ENCODE data around the gene SNRPE. TPM values are rescaled to one million over a fixed set of nuclear protein-coding genes. Genes with fewer than 3 reads are reported as not detected.
A peak's percentile ranks its signal among the peaks of the same experiment; 100 is the strongest.

The SNRPE gene
- total RNA-seq, 1 experiment from 2014 or later, result 167 TPM

DNA sequence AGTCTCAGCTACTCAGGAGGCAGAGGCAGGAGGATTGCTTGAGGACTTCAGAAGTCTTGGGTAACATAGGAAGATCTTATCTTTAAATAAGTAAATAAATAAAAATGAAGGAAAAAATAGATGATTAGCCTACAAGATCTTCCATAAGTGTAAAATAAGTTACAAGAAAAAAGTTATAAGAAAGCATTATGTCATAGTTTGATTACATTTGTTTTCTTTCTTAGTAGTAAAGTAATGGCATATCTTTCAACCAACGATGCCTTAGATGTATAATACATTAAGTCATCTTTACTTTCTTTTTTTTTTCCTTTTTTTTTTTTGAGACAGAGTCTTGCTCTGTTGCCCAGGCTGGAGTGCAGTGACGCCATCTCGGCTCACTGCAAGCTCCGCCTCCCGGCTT lies 46.5 kb downstream of the SNRPE start:
- no TSS peak for BruUV-seq (replicated peaks)
- peak overlapping the region; percentile 54; the same call in 1 of the 2 replicates for H3K27ac ChIP-seq (ENCODE audit: low read length)
- ChIA-PET CTCF (no interaction called here), POLR2A (ENCODE audit: unreplicated experiment) (no interaction called here)
- H3K4me2 ChIP-seq (ENCODE audit: low read length), result peak overlapping the region; percentile 55; the same call in 1 of the 2 replicates
- H3K9me3 ChIP-seq (ENCODE audit: low read length), result no peaks in the 10 kb centered on the region
- intact Hi-C loops (cut with micrococcal nuclease), result loop anchor here (1.0 to 2.0 kb wide), 2 partner anchors 37 to 219 kb away; no protein-coding TSS in a partner anchor
- H3K9ac ChIP-seq (ENCODE audit: low read length), result no peak overlapping the region
- H3K9me2 ChIP-seq (replicated peaks; ENCODE audit: low read length), result no peaks in the 10 kb centered on the region; the same call in 1 of the 2 replicates
- DNase-seq (peak; percentile 17), ATAC-seq (0 out of 2 replicates have a peak, but pooled peaks have one; percentile 5)
- no peaks in the 10 kb centered on the region for H3K27me3 ChIP-seq (ENCODE audit: low read length)
- peaks cover 10% of the 10 kb centered on the region for H3F3A ChIP-seq (ENCODE audit: low read length, unreplicated experiment)
- H3K36me3 ChIP-seq (ENCODE audit: low read depth, low read length), result no peaks in the 10 kb centered on the region
- no peak overlapping the region for H2AFZ ChIP-seq (ENCODE audit: low read length)
- H3K4me3 ChIP-seq (ENCODE audit: low read length), result no peak overlapping the region
- H3K4me1 ChIP-seq (ENCODE audit: insufficient read depth, low read length), result peaks cover 27% of the 10 kb centered on the region
- TF ChIP-seq EZH2 (IDR thresholded peaks at IDR 0.05; ENCODE audit: low read length, unreplicated experiment), result no peak
- TF ChIP-seq, protein P1, sequence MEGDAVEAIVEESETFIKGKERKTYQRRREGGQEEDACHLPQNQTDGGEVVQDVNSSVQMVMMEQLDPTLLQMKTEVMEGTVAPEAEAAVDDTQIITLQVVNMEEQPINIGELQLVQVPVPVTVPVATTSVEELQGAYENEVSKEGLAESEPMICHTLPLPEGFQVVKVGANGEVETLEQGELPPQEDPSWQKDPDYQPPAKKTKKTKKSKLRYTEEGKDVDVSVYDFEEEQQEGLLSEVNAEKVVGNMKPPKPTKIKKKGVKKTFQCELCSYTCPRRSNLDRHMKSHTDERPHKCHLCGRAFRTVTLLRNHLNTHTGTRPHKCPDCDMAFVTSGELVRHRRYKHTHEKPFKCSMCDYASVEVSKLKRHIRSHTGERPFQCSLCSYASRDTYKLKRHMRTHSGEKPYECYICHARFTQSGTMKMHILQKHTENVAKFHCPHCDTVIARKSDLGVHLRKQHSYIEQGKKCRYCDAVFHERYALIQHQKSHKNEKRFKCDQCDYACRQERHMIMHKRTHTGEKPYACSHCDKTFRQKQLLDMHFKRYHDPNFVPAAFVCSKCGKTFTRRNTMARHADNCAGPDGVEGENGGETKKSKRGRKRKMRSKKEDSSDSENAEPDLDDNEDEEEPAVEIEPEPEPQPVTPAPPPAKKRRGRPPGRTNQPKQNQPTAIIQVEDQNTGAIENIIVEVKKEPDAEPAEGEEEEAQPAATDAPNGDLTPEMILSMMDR (conservative IDR thresholded peaks at IDR 0.05; ENCODE audit: low read depth, low read length), result no peak
- no peak for TF ChIP-seq EZH2phosphoT487 (IDR thresholded peaks at IDR 0.05; ENCODE audit: borderline replicate concordance, low read length)
- H4K20me1 ChIP-seq (ENCODE audit: low read length), result no peaks in the 10 kb centered on the region
- no peaks in the 10 kb centered on the region for H3K79me2 ChIP-seq (ENCODE audit: low read length)

- Histone ChIP-seq H3K9me2 (replicated peaks; ENCODE audit: low read length) (no peaks in the 10 kb centered on the region), H3K4me1 (ENCODE audit: insufficient read depth, low read length) (peaks cover 29% of the 10 kb centered on the region), H3K27ac (ENCODE audit: low read length) (no peak overlapping the region), H4K20me1 (ENCODE audit: low read length) (no peaks in the 10 kb centered on the region), H3K27me3 (ENCODE audit: low read length) (no peaks in the 10 kb centered on the region), H3F3A (ENCODE audit: low read length, unreplicated experiment) (peaks cover 5% of the 10 kb centered on the region), H3K79me2 (ENCODE audit: low read length) (no peaks in the 10 kb centered on the region), H3K4me2 (ENCODE audit: low read length) (no peak overlapping the region), H3K9ac (ENCODE audit: low read length) (no peak overlapping the region), H2AFZ (ENCODE audit: low read length) (no peak overlapping the region), H3K9me3 (ENCODE audit: low read length) (no peaks in the 10 kb centered on the region), H3K4me3 (ENCODE audit: low read length) (no peak overlapping the region), H3K36me3 (ENCODE audit: low read depth, low read length) (no peaks in the 10 kb centered on the region)
- intact Hi-C loops (cut with micrococcal nuclease), result no loop called here
- TF ChIP-seq, protein P1 (conservative IDR thresholded peaks at IDR 0.05; ENCODE audit: low read depth, low read length), result no peak
- CTCF ChIA-PET, result no interaction called here
- DNase-seq (no peak), ATAC-seq (no peak)
- POLR2A ChIA-PET (ENCODE audit: unreplicated experiment), result no interaction called here
- BruUV-seq (replicated peaks), result no TSS peak
These were observed 50.4 kb downstream of the SNRPE start for GRCh38 chr1:203911806-203912205.

- H2AFZ ChIP-seq (ENCODE audit: low read length), result no peak overlapping the region
- H3K4me2 ChIP-seq (ENCODE audit: low read length), result no peak overlapping the region
- H3K27me3 ChIP-seq (ENCODE audit: low read length), result no peaks in the 10 kb centered on the region
- H4K20me1 ChIP-seq (ENCODE audit: low read length), result no peaks in the 10 kb centered on the region
- POLR2A ChIA-PET (ENCODE audit: unreplicated experiment), result no interaction called here
- intact Hi-C loops (cut with micrococcal nuclease), result no loop called here
- TF ChIP-seq EZH2 (IDR thresholded peaks at IDR 0.05; ENCODE audit: low read length, unreplicated experiment) (no peak), EZH2phosphoT487 (IDR thresholded peaks at IDR 0.05; ENCODE audit: borderline replicate concordance, low read length) (no peak)
- TF ChIP-seq, protein P1 (conservative IDR thresholded peaks at IDR 0.05; ENCODE audit: low read depth, low read length), result no peak
- H3K4me1 ChIP-seq (ENCODE audit: insufficient read depth, low read length), result peaks cover 21% of the 10 kb centered on the region
- no peak for DNase-seq
- H3K27ac ChIP-seq (ENCODE audit: low read length), result no peak overlapping the region
- H3K9me2 ChIP-seq (replicated peaks; ENCODE audit: low read length), result no peaks in the 10 kb centered on the region
- no peak overlapping the region for H3K9ac ChIP-seq (ENCODE audit: low read length)
- H3K36me3 ChIP-seq (ENCODE audit: low read depth, low read length), result no peaks in the 10 kb centered on the region
- no peak for ATAC-seq
- no peak overlapping the region for H3K4me3 ChIP-seq (ENCODE audit: low read length)
- H3K9me3 ChIP-seq (ENCODE audit: low read length), result no peaks in the 10 kb centered on the region
- no peaks in the 10 kb centered on the region for H3F3A ChIP-seq (ENCODE audit: low read length, unreplicated experiment)
- CTCF ChIA-PET, result no interaction called here
- no peaks in the 10 kb centered on the region for H3K79me2 ChIP-seq (ENCODE audit: low read length)
- BruUV-seq (replicated peaks), result no TSS peak
These were observed 51.7 kb downstream of the SNRPE start for GRCh38 chr1:203913073-203913521.
